DND-41 (cell line): ENCODE measurements around the gene CD300E.

Experiments used
- EZH2 ChIP-seq: IDR thresholded peaks from 3 replicates; pipeline ENCODE4 v1.6.1; 2012; ENCODE audit warnings: borderline replicate concordance, low read depth, mild to moderate bottlenecking, moderate library complexity, low read length, inconsistent platforms; ENCODE audit not compliant: severe bottlenecking
- TF ChIP-seq, protein P1 (sequence below): IDR thresholded peaks from 2 replicates; pipeline ENCODE4 v1.5.1; 2012; ENCODE audit warnings: borderline replicate concordance, low read length, moderate library complexity, mild to moderate bottlenecking; ENCODE audit not compliant: poor library complexity, severe bottlenecking; ENCODE audit errors: extremely low read depth

- TF ChIP-seq, protein P1, sequence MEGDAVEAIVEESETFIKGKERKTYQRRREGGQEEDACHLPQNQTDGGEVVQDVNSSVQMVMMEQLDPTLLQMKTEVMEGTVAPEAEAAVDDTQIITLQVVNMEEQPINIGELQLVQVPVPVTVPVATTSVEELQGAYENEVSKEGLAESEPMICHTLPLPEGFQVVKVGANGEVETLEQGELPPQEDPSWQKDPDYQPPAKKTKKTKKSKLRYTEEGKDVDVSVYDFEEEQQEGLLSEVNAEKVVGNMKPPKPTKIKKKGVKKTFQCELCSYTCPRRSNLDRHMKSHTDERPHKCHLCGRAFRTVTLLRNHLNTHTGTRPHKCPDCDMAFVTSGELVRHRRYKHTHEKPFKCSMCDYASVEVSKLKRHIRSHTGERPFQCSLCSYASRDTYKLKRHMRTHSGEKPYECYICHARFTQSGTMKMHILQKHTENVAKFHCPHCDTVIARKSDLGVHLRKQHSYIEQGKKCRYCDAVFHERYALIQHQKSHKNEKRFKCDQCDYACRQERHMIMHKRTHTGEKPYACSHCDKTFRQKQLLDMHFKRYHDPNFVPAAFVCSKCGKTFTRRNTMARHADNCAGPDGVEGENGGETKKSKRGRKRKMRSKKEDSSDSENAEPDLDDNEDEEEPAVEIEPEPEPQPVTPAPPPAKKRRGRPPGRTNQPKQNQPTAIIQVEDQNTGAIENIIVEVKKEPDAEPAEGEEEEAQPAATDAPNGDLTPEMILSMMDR = no peak
- TF ChIP-seq EZH2 = no peak
Measured at GRCh38 chr17:74591503-74591902, 32.0 kb downstream of the CD300E start.
